ENCODE measurements around the gene CFAP221. TPM values are rescaled to one million over a fixed set of nuclear protein-coding genes. Genes with fewer than 3 reads are reported as not detected.
A peak's percentile ranks its signal among the peaks of the same experiment; 100 is the strongest.

The CFAP221 gene
- total and polyA plus RNA-seq, 7 donors, result 0.07 TPM; not detected in 6

DNA sequence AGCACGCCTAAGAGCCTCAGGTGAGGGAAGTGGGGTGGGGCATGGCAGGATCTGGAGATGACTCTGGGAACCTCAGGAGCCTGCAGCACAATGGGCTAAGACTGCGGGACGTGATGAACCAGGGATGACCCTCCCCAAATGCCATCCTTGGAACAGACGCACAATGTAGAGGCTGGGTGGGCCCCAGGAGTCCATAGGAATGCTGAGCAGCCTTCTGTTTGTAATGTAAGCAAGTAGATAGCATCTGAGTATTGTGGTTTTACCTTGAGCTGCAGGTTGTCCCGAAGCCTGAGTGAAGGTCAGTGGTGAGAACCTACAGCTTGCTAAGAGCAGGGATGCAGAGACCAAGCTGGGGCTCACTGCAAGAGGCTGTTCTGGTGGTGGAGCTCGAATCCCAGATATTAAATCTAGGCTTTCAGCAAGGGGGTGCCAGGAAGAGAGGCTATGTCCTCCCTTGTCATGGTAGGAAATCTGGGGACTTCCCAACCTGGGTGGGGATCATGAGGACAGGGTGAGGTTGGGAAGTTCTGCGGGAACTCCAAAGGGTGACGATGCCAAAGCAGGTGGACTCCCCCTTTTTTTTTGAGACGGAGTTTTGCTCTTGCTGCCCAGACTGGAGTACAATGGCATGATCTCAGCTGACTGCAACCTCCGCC lies 25.7 kb upstream of the CFAP221 start:
- Histone ChIP-seq H3K36me3 (no peaks in the 10 kb centered on the region), H3K4me1 (peaks cover 0 to 16% (median 9%) of the 10 kb centered on the region in 4 donors), H3K9me3 (no peaks in the 10 kb centered on the region), H3K4me3 (no peak overlapping the region), H3K27me3 (peaks cover 5 to 16% (median 9%) of the 10 kb centered on the region in 3 donors), H3K27ac (no peak overlapping the region)
- TF ChIP-seq EP300 (IDR thresholded peaks at IDR 0.05) (no peak), CTCF (IDR thresholded peaks at IDR 0.05) (no peak), POLR2A (IDR thresholded peaks at IDR 0.05) (no peak), POLR2AphosphoS5 (IDR thresholded peaks at IDR 0.05) (no peak)
- DNase-seq, result no peak
- intact Hi-C loops (cut with DNase I), result no loop called here
- 89 to 90% methylated on average over 10 of the region's 10 CpGs for WGBS, 2 donors

GRCh38 chr2:119519057-119519408 lies 25.2 kb upstream of the CFAP221 start:
- Histone ChIP-seq H3K27ac (no peak overlapping the region), H3K27me3 (peaks cover 10 to 21% (median 14%) of the 10 kb centered on the region in 3 donors), H3K4me3 (no peak overlapping the region), H3K36me3 (no peaks in the 10 kb centered on the region), H3K4me1 (peaks cover 0 to 21% (median 13%) of the 10 kb centered on the region in 4 donors), H3K9me3 (no peaks in the 10 kb centered on the region)
- TF ChIP-seq POLR2A (IDR thresholded peaks at IDR 0.05), result no peak
- no peak for TF ChIP-seq CTCF (IDR thresholded peaks at IDR 0.05)
- no peak for TF ChIP-seq POLR2AphosphoS5 (IDR thresholded peaks at IDR 0.05)
- no peak for TF ChIP-seq EP300 (IDR thresholded peaks at IDR 0.05)
- WGBS, 2 donors, result 93 to 96% methylated on average over 10 of the region's 10 CpGs
- no peak for DNase-seq
- intact Hi-C loops (cut with DNase I), result no loop called here

GRCh38 chr2:119520696-119521432 lies 23.4 kb upstream of the CFAP221 start:
- H3K27ac ChIP-seq, result no peak overlapping the region
- 85% methylated on average over 3 of the region's 3 CpGs for WGBS, 2 donors
- H3K36me3 ChIP-seq, result no peaks in the 10 kb centered on the region
- TF ChIP-seq EP300 (IDR thresholded peaks at IDR 0.05), result no peak
- TF ChIP-seq POLR2A (IDR thresholded peaks at IDR 0.05), result no peak
- TF ChIP-seq CTCF (IDR thresholded peaks at IDR 0.05), result no peak
- TF ChIP-seq POLR2AphosphoS5 (IDR thresholded peaks at IDR 0.05), result no peak
- no peaks in the 10 kb centered on the region for H3K9me3 ChIP-seq
- H3K4me3 ChIP-seq, result no peak overlapping the region
- peaks cover 15 to 33% (median 19%) of the 10 kb centered on the region in 3 donors for H3K27me3 ChIP-seq
- intact Hi-C loops (cut with DNase I), result no loop called here
- peaks cover 0 to 25% (median 17%) of the 10 kb centered on the region in 4 donors for H3K4me1 ChIP-seq
- no peak for DNase-seq

GRCh38 chr2:119521433-119522050 lies 22.7 kb upstream of the CFAP221 start:
- H3K4me3 ChIP-seq, result no peak overlapping the region
- no peaks in the 10 kb centered on the region for H3K9me3 ChIP-seq
- intact Hi-C loops (cut with DNase I), result no loop called here
- TF ChIP-seq POLR2AphosphoS5 (IDR thresholded peaks at IDR 0.05) (peak in 1 of 4 donors; percentile 10), EP300 (IDR thresholded peaks at IDR 0.05) (no peak)
- DNase-seq, result no peak
- peaks cover 15 to 33% (median 19%) of the 10 kb centered on the region in 3 donors for H3K27me3 ChIP-seq
- 79 to 84% methylated on average over 11 of the region's 11 CpGs for WGBS, 2 donors
- peaks cover 0 to 25% (median 17%) of the 10 kb centered on the region in 4 donors for H3K4me1 ChIP-seq
- no peak overlapping the region for H3K27ac ChIP-seq
- H3K36me3 ChIP-seq, result no peaks in the 10 kb centered on the region

DNA sequence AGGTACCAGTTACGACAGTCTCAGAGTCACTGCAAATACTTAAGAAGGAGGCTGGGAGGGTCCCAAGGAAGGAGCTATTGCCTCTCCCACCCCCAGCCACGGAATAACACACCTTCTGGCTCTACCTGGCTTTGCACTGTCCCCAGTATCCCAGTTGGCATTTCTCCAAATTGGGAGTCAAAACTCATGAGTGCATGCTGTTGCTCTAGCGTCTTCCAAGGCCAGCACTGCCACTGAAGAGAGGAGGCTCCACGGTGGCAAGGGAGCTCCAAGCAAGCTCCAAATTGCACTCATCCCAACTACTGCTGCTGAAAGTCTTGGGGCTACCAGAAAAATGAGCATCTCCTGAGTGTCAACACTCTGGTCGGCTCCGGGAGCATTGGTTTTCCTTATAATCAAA lies 21.6 kb upstream of the CFAP221 start:
- no peak for DNase-seq
- WGBS, 2 donors, result 37 to 63% methylated on average over 6 of the region's 6 CpGs

More for the DNA sequence above, 21.6 kb upstream of the CFAP221 start:
- Histone ChIP-seq H3K27ac (no peak overlapping the region), H3K4me1 (peaks cover 0 to 25% (median 17%) of the 10 kb centered on the region in 4 donors), H3K27me3 (peaks cover 15 to 33% (median 19%) of the 10 kb centered on the region in 3 donors), H3K36me3 (no peaks in the 10 kb centered on the region), H3K9me3 (no peaks in the 10 kb centered on the region), H3K4me3 (no peak overlapping the region)
- TF ChIP-seq EP300 (IDR thresholded peaks at IDR 0.05) (no peak), CTCF (IDR thresholded peaks at IDR 0.05) (no peak), POLR2AphosphoS5 (IDR thresholded peaks at IDR 0.05) (no peak), POLR2A (IDR thresholded peaks at IDR 0.05) (no peak)
- intact Hi-C loops (cut with DNase I), result no loop called here

Data from sigmoid colon (tissue), 7 donors.